PC-3 (cell line): ENCODE data around the gene TANGO6.

Experiments used
- EZH2 ChIP-seq: fragments of 300-600 bp; sonication (generic); IDR thresholded peaks from one replicate; pipeline ENCODE4 v1.6.1; 2017; ENCODE audit warnings: antibody characterized with exemption, mild to moderate bottlenecking, low read length; ENCODE audit not compliant: unreplicated experiment
- TF ChIP-seq, protein P1 (sequence below): fragments of 300-600 bp; sonication (generic); conservative IDR thresholded peaks from 2 replicates; pipeline ENCODE4 v1.5.1; 2017; ENCODE audit warnings: antibody characterized with exemption, low read depth, mild to moderate bottlenecking, low read length

DNA sequence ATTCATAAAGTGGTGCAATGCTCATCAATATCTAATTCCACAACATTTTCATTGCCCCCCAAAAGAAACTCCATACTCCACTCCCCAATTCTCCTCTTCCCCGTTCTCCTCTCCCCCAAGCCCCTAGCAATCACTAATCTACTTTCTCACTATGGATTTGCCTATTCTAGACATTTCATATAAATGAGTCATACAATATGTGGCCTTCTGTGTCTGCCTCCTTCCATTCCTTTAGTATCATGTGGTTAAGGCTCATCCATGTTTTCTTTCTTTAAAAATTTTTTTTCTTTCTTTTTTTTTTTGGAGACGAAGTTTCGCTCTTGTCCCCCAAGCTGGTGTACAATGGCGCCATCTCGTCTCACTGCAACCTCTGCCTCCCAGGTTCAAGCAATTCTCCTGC, 205.8 kb downstream of the TANGO6 start:
- TF ChIP-seq, protein P1, sequence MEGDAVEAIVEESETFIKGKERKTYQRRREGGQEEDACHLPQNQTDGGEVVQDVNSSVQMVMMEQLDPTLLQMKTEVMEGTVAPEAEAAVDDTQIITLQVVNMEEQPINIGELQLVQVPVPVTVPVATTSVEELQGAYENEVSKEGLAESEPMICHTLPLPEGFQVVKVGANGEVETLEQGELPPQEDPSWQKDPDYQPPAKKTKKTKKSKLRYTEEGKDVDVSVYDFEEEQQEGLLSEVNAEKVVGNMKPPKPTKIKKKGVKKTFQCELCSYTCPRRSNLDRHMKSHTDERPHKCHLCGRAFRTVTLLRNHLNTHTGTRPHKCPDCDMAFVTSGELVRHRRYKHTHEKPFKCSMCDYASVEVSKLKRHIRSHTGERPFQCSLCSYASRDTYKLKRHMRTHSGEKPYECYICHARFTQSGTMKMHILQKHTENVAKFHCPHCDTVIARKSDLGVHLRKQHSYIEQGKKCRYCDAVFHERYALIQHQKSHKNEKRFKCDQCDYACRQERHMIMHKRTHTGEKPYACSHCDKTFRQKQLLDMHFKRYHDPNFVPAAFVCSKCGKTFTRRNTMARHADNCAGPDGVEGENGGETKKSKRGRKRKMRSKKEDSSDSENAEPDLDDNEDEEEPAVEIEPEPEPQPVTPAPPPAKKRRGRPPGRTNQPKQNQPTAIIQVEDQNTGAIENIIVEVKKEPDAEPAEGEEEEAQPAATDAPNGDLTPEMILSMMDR: no peak
- TF ChIP-seq EZH2: no peak
